ENCODE data around the gene GCAT. TPM values are rescaled to one million over a fixed set of nuclear protein-coding genes. Genes with fewer than 3 reads are reported as not detected.

GCAT gene
- total RNA-seq, 1 donor from 2014 or later: 48.3 TPM

DNA sequence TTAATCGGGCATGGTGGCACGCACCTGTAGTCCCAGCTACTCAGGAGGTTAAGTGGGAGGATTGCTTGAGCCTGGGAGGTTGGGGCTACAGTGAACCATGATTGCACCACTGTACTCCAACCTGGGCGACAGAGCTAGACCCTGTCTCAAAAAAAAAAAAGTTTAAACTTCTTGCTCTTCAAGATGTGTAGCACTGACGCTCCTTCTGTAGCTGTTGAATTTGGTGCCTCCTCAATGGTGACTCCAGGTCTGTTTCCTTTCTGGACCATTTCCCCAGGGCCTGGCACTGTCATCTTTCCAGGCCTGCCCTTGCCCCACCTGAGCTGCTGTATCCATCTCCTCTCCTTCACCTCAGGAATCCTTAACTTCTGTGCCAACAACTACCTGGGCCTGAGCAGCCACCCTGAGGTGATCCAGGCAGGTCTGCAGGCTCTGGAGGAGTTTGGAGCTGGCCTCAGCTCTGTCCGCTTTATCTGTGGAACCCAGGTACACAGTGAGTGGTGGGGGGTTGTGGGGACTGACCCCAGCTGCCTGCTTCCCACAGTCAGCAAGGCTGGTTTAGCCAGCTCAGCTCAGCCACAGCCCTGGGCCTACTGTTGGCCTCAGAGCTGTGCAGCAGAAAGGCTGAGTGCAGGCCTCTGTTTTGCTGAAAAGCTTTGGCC, 2.1 kb downstream of the GCAT start:
- no peak for DNase-seq (ENCODE audit: low read depth, low spot score)

DNA sequence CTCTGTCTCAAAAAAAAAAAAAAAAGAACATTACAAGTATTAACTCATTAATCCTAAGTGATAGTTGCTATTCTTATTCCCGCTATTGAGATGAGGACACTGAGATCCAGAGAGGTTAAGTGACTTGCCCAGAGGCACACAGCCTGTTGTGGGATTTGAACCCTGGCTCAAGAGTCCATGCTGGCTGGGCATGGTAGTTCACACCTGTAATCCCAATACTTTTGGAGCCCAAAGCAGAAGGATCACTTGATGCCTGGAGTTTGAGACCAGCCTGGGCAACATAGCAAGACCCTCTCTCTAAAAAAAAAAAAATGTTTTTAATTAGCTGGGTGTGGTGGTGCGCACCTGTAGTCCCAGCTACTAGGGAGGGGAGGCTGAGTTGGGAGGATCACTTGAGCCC, 4.1 kb downstream of the GCAT start:
- DNase-seq (ENCODE audit: low read depth, low spot score): no peak

DNA sequence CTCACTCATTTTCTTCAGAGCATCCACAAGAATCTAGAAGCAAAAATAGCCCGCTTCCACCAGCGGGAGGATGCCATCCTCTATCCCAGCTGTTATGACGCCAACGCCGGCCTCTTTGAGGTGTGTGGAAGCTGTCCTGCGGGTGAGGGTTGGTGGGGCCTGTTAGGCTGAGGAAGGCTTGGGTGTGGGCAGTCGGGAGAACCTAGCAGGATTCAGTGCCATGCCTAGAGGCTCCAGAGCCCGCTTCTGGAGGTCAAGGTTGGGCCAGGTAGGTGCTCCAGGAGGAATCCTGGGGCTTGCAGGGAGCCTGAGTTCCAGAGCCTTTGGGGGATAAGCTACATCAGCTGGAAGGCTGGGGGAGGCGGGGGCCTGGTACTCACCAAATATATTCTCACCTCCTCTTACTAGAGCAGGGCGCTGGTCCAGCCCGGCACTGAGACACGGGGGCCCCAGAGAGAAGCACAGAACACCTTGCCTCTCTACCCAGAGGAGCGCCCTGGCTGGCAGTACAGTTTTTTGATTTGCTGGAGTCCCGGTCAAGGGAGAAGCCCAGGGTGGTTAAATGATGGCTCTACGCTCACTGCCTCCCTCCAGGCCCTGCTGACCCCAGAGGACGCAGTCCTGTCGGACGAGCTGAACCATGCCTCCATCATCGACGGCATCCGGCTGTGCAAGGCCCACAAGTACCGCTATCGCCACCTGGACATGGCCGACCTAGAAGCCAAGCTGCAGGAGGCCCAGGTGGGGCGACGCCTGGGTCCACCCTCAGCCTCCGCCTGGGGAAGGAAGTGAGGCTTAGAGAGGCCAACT, 5.3 kb downstream of the GCAT start:
- DNase-seq (ENCODE audit: low read depth, low spot score): no peak

DNA sequence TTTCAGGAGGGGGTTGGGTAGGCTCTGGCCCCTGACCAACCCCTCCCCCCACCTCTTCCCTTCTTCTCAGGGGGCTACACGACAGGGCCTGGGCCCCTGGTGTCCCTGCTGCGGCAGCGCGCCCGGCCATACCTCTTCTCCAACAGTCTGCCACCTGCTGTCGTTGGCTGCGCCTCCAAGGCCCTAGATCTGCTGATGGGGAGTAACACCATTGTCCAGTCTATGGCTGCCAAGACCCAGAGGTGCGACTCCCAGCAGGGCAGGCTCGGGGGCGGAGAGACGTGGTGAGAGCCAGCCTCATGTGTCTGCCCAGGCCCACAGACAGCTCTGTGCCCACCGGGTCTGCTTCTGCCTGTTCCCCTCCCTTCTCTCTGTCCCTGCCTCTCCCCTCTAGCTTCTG, 7.9 kb downstream of the GCAT start:
- no peak for DNase-seq (ENCODE audit: low read depth, low spot score)

DNA sequence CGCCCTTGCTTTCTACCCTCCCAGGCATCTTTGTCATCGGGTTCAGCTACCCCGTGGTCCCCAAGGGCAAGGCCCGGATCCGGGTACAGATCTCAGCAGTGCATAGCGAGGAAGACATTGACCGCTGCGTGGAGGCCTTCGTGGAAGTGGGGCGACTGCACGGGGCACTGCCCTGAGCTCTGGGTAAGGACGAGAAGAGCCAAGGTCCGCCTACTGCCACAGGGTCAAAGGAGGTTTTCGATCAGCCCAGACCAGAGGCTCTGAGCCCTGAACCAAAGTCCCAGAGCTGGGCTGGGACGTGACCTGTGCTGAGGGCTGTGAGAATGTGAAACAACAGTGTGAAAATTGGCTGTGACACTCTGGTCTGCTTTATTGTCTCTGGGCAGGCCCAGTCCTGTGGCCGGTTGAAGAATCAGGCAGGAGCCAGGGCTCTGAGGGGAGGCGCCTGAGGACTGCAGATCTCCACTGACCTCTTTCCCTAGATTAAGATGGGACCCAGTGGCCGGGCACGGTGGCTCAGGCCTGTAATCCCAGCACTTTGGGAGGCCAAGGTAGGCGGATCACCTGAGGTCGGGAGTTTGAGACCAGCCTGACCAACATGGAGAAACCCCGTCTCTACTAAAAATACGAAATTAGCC, 8.9 kb downstream of the GCAT start:
- DNase-seq (ENCODE audit: low read depth, low spot score): no peak

DNA sequence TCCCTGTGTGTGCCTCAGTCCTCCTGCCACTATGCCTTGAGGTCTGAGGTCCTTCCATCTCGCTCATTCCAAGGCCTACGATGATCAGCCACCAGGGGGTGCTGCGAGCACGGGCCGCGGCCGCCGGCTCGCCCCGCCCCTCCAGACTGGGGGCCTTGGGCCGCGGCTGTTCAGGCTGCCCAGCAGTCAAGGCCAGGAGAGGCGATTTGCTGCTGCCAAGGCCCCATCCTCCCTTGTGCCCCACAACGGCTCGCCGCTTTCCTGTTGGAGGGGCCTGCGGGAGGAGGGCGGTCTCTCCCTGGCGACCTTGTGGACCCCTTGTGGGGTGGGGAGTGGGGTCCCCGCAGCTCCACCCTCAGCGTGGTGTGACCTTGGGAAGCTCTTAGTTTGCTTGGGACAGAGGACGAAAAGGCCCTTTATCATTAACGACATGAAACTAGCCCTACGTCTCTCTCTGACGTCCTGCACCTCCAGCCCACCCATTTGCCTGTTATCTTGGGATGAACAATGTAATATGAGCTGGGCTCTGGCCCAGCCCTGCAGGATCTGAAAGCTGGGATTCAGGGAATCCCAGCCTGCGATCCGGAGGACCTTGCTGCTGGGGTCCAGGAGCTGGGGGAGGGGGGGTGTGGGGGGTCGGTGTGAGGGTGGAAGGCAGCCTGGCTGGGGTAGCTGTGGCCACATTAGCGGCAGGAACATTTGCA, 10.1 kb downstream of the GCAT start:
- DNase-seq (ENCODE audit: low read depth, low spot score): peak; percentile 33

DNA sequence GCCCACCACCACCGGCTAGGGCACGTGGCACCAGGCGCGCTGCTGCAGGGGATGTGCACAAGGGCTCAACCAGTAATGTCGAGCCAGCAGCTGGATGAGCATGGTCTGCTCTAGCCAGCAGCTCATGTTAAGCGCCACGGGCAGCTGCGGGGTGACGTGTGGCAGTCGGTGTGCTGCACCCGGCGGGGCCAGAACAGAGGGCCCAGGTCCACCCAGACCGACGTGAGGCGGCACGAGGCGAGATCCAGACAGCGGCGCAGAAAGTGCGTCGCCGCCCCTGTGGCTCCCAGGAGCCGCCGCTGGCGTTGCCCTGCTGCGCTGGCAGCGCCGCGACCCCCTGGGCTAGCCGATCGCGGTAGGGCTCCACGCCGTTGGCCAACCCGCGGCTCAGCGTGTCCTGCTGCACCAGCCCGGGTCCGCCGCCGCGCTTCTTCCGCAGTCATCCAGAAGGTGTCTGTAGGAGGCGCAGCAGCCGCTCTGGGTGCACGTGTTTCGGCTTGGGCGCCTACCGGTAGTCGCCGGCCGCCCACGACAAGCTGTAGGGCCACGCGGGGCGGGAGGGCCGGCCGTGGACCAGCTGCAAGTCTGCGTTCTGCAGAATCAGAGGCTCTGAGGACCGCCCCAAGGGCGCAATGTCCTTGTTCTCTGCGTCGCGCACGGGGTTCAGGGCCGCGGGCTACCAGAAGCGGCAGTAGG, 10.8 kb downstream of the GCAT start:
- DNase-seq (ENCODE audit: low read depth, low spot score): no peak

DNA sequence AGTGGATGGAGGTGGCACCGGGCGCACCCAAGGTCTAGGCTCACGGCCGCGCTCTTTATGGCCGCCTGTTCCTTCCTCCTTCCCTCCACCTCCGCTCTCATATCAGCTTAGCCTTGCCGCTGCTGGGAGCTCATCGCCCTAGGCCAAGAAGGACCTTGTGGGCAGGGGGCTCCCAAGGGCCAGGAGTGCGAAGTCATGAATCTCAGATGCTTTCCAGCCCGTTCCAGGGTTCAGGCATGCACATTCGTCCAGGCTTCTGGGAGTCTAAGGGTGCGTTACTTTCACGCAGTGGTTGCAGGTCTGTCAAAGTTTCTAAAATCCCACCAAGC, 11.3 kb downstream of the GCAT start:
- no peak for DNase-seq (ENCODE audit: low read depth, low spot score)

DNA sequence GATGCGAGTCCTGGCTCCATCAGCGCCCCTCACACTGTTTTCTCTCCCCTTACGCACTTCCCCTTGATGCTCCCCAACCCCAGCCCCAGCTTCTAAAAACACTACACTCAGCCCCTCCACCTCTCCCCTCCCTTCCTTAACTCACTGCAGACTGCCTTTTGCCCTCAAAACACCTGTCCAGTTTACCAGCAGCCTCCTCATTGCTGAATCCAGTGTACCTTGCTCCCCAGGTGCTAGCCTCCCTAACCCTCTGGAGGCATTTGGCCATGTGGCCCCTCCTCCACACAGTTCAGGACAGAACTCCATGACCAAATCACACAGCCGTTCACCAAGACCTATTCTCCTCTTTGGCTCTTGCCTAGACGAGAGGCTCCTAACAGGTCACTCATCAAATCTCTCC, 12.6 kb downstream of the GCAT start:
- no peak for DNase-seq (ENCODE audit: low read depth, low spot score)

DNA sequence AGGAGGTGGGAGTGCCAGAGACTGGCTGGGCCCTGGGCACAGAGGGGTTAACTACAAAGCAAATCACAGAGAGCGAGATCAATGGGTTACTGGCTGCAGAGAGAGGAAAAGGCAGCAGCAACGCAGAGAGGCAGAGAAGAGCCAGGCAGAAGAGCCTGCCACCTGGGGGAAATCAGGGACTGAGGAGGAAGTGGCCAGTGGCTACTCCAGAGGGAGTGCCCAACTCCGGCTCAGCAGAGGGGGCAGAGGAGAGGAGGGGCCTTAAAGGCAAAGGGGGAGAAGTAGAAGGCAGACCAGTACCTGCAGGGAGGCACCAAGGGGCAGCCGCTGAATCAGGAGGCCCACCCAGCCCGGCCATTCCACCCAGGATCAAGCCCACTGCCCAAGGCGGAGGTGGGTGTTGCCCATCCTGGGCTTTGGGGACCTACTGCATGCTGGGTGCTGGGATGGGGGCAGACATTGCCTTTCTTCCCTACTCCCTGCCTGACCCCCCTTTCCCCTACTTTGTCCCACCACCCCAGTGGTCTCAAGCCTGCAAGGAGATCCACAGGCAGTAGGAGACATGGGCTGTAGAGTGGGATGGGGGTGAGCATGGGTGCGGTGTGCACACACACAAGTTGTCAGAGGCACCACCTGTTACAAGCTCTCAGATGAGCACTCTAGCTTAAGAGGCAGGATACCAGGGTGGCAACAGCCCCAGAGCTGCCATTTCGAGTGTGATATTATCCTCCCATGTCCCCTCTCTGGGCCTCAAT, 14.5 kb downstream of the GCAT start:
- DNase-seq (ENCODE audit: low read depth, low spot score): no peak

DNA sequence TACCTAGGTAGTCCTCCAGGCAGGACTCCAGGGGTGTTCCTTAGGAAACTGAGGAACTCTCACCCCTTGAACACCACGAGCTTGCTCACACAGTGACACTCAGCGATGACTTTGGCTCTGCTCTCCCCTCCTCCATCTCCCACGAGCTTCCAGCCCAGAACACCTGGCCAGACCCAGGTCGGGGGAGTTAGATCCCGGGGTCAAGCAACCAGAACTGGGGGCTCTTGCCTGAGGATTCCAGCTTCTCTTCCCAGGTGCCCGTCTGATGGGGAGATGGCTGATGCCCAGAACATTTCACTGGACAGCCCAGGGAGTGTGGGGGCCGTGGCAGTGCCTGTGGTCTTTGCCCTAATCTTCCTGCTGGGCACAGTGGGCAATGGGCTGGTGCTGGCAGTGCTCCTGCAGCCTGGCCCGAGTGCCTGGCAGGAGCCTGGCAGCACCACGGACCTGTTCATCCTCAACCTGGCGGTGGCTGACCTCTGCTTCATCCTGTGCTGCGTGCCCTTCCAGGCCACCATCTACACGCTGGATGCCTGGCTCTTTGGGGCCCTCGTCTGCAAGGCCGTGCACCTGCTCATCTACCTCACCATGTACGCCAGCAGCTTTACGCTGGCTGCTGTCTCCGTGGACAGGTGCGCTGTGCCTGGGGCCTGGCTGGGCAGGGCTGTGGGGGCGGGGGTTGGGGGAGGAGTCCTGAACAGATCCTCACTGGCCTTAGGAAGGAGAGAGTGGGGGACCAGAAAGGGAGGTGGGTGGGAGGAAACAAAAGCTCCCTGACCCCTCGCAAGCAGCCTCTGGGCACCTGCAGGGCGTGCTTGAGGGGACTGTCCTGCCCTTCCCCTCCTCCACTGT, 15.6 kb downstream of the GCAT start, which contains the start of gene GALR3:
Gene GALR3 (plus strand): TSS at position 249 of the 852 bp plus-strand sequence. CDS start 25 bp downstream, at position 274.
- DNase-seq (ENCODE audit: low read depth, low spot score): no peak

DNA sequence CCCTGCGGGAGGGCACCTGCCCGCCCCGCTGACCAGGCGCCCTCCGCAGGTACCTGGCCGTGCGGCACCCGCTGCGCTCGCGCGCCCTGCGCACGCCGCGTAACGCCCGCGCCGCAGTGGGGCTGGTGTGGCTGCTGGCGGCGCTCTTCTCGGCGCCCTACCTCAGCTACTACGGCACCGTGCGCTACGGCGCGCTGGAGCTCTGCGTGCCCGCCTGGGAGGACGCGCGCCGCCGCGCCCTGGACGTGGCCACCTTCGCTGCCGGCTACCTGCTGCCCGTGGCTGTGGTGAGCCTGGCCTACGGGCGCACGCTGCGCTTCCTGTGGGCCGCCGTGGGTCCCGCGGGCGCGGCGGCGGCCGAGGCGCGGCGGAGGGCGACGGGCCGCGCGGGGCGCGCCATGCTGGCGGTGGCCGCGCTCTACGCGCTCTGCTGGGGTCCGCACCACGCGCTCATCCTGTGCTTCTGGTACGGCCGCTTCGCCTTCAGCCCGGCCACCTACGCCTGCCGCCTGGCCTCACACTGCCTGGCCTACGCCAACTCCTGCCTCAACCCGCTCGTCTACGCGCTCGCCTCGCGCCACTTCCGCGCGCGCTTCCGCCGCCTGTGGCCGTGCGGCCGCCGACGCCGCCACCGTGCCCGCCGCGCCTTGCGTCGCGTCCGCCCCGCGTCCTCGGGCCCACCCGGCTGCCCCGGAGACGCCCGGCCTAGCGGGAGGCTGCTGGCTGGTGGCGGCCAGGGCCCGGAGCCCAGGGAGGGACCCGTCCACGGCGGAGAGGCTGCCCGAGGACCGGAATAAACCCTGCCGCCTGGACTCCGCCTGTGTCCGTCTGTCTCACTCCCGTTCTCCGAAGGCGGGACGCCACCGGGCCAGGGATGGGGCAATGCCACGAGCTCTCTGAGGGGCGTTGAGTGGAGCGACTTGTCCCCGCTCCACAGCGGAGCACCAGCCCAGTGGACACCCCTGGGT, 17.2 kb downstream of the GCAT start:
- no peak for DNase-seq (ENCODE audit: low read depth, low spot score)

DNA sequence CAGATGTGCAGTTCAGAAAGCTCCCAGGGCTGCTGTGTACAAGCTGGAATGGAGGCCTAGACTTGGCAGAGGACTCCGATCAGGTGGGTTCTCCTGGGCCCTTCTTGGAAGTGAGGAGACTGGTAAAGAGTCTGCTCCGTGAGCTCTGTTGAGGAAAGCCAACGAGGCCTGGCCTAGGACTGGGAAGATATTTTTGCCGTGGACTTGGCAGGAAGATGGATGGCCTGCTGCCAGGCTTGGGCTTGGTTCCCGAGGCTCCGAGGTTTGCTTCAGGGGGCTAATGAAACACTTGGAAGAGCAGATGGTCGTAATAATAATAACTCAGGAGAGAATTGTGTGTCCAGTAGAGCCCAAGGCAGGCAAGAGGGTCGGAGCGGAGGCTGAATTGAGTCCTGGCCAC, 19.3 kb downstream of the GCAT start:
- no peak for DNase-seq (ENCODE audit: low read depth, low spot score)

DNA sequence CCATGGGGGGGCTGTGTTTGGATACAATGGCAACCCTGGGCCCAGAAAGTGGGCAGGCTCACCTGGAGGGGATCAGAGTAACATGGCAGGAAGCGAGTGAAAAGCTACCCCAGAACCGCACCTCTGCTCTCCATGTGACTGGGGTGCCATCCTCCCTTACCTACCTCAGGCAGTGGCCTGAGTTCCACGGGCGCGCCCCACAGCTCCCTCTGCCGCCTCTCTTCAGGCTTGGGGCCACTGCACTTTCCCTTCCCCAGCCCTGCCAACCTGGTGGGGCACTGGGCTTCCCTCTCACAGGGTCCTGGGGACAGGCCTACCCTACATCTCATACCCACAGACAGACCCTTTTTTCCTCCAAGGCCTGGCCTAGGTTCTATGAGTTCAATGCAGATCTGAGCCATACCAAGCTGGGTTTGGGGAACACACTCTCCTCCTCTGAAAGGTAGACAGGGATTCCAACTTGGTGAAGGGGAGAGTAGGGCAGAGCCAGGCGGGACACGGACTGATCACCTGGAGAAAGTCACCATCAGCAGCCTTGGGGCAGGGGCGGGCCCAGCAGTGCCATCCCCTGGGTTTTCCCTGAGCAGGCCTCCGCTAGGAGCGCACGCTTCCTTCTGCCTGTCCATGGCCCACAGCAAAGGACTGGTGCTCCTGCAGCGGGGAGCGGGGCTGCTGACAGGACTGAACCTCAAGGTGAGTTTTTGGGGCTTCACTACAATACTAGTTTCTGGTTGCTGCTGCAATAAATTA, 22.5 kb downstream of the GCAT start:
- no peak for DNase-seq (ENCODE audit: low read depth, low spot score)

DNA sequence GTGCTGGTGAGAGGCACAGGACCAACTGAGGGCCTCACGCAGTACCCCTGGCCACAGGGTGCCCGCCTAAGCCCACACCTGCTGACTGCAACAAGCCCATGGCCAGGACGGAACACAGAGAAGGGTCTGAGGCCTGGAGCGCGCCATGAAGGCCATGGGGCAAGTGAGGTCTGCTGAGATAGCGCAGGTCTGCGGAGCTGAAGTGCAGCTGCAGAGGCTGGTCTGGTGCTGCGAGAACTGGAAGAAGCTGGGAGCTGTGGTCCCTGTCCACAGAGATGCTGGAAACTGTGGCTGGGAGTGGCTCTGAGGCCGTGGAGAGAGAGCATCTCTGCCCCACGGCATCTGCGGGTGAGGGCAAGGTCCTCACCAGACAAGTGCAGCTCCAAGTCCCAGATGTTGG, 23.7 kb downstream of the GCAT start:
- no peak for DNase-seq (ENCODE audit: low read depth, low spot score)

DNA sequence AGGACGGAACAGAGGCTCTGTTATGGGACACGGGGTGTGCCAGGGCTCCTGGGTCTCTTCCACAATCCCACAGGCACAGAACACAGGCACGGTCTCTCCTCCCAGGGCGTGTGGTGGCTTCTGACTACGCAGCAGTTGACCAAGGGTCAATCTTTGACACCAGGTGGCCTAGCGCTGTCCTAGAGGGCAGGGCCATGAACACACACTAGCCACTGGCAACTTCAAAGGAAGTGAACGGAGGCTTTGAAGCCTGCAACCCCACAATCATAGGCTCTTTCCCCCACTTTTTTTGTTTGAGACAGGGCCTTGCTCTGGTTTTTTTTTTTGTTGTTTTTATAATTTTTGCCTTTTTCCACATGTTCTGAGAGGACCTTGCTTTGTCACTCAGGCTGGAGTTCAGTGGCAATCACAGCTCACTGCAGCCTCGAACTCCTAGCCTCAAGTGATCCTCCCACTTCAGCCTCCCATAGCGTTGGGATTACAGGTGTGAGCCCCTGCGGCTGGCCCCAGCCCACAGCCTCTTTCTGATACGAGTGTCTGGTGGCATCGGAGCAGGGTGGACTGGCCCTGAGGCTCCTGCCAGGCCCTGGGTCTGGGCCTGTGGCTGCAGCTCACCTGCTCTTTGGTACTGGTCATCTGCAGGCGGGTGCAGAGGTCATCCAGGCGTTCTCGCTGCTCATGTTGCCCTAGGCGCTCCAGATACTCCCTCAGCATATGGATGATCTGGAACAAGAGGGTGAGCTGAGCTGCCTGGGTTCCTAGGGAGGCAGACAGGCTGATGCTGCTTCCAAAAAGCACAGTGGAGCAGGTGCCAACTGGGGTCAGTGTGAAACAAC, 24.5 kb downstream of the GCAT start:
- DNase-seq (ENCODE audit: low read depth, low spot score): no peak

Measured in pulmonary artery endothelial cell (primary cell).